K562 (cell line): ENCODE data around the gene SLC17A9. TPM values are rescaled to one million over a fixed set of nuclear protein-coding genes. Genes with fewer than 3 reads are reported as not detected.

Experiments used
- ADNP ChIP-seq: fragments of 200-800 bp; sonication (Bioruptor generic); IDR thresholded peaks from 2 replicates; pipeline ENCODE4 v1.6.1; 2016; ENCODE audit warnings: missing genetic modification characterization, missing compliant biosample characterization
- CEBPG ChIP-seq, 3 experiments: fragments of 200-800 bp in 1 of 3; sonication (Bioruptor generic) in 1 of 3; sonication (generic) in 1 of 3; formaldehyde crosslinking in 1 of 3; IDR thresholded peaks in 2 of 3; conservative IDR thresholded peaks in 1 of 3; 2 replicates each; pipeline versions ENCODE4 v1.6.1 to v1.8.0; 2016 to 2022; ENCODE audit warnings: missing compliant biosample characterization in 2 of 3, missing genetic modification characterization in 2 of 3, mild to moderate bottlenecking in 1 of 3, missing genetic modification reagents in 1 of 3
- CHD1 ChIP-seq: fragments of 200-600 bp; sonication (generic); IDR thresholded peaks from one replicate; pipeline ENCODE4 v1.6.1; 2012; ENCODE audit warnings: mild to moderate bottlenecking, moderate library complexity, low read length, inconsistent platforms
- CHD7 ChIP-seq: fragments of 200-600 bp; sonication (generic); IDR thresholded peaks from one replicate; pipeline ENCODE4 v1.6.1; 2012; ENCODE audit warnings: mild to moderate bottlenecking, low read depth, low read length, inconsistent platforms
- FOXA1 ChIP-seq: fragments of 450-650 bp; IDR thresholded peaks from 2 replicates; pipeline ENCODE4 v1.6.1; 2016; ENCODE audit warnings: mild to moderate bottlenecking, borderline replicate concordance
- HDAC3 ChIP-seq: fragments of 450-650 bp; IDR thresholded peaks from 2 replicates; pipeline ENCODE4 v1.6.1; 2018; ENCODE audit warnings: borderline replicate concordance, mild to moderate bottlenecking, moderate library complexity; ENCODE audit not compliant: partially characterized antibody
- HNRNPUL1 ChIP-seq: fragments of 200-400 bp; formaldehyde crosslinking; IDR thresholded peaks from 2 replicates; pipeline ENCODE4 v1.6.1; 2017; ENCODE audit warnings: low read length
- MED1 ChIP-seq: sonication (generic); formaldehyde crosslinking; IDR thresholded peaks from 2 replicates; pipeline ENCODE4 v1.8.1; 2023; ENCODE audit warnings: missing genetic modification reagents, borderline replicate concordance
- MTA3 ChIP-seq: fragments of 450-650 bp; formaldehyde crosslinking; IDR thresholded peaks from 2 replicates; pipeline ENCODE4 v1.6.1; 2017; ENCODE audit warnings: mild to moderate bottlenecking, borderline replicate concordance
- NBN ChIP-seq: fragments of 450-650 bp; IDR thresholded peaks from 2 replicates; pipeline ENCODE4 v1.6.1; 2016; ENCODE audit warnings: low read depth, mild to moderate bottlenecking
- NFIX ChIP-seq: fragments of 250-450 bp; sonication (Bioruptor Pico); IDR thresholded peaks from 2 replicates; pipeline ENCODE4 v1.4.0; 2020; ENCODE audit warnings: low read depth, mild to moderate bottlenecking, moderate library complexity
- RFX7 ChIP-seq: fragments of 250-450 bp; sonication (Bioruptor Pico); IDR thresholded peaks from 2 replicates; pipeline ENCODE4 v1.5.1; 2021; ENCODE audit warnings: mild to moderate bottlenecking
- TAF9B ChIP-seq: fragments of 450-650 bp; IDR thresholded peaks from 2 replicates; pipeline ENCODE4 v1.6.1; 2018; ENCODE audit warnings: mild to moderate bottlenecking; ENCODE audit not compliant: partially characterized antibody
- YBX1 ChIP-seq: fragments of 450-650 bp; IDR thresholded peaks from 2 replicates; pipeline ENCODE4 v1.7.1; 2016; ENCODE audit warnings: mild to moderate bottlenecking
- ZNF174 ChIP-seq: fragments of 250-450 bp; sonication (Bioruptor Pico); IDR thresholded peaks from 2 replicates; pipeline ENCODE4 v1.4.0; 2020; ENCODE audit warnings: mild to moderate bottlenecking
- polyA plus RNA-seq, 8 experiments: library from polyadenylated mRNA; depleted of rRNA in 4 of 8; stranded (reverse) in 5 of 8; unstranded in 3 of 8; fragments of >200 nt; fragmentation: Nextera tagmentation in 2 of 8; fragmentation: Illumina TruSeq in 1 of 8; extraction: Ambion mirVana in 2 of 8; extraction: Trizol in 1 of 8; gene quantifications; 2 replicates each; pipeline versions ENCODE4 v1.2.1 to v1.2.3, GENCODE V29; 2011 to 2014; ENCODE audit warnings: inconsistent platforms in 1 of 8, missing spikeins in 1 of 8
- total RNA-seq, 7 experiments: library from RNA; depleted of rRNA in 6 of 7; stranded (reverse); fragments of >200 nt in 6 of 7; fragmentation: Illumina TruSeq in 2 of 7; extraction: Trizol in 2 of 7; gene quantifications; 2 replicates each; pipeline versions ENCODE4 v1.2.1 to v1.2.3, GENCODE V29; 2011 to 2021; ENCODE audit warnings: low replicate concordance in 1 of 7
- TF ChIP-seq, protein P1 (sequence below): fragments of 250-450 bp; sonication (Bioruptor Pico); IDR thresholded peaks from 2 replicates; pipeline ENCODE4 v1.6.1; 2021; ENCODE audit warnings: mild to moderate bottlenecking

Gene SLC17A9
- total and polyA plus RNA-seq, 9 of the 15 experiments (the other 6 are each of a cell fraction or from before 2014, with no cell fraction given): 0.04 to 0.31 TPM; not detected in 7

DNA sequence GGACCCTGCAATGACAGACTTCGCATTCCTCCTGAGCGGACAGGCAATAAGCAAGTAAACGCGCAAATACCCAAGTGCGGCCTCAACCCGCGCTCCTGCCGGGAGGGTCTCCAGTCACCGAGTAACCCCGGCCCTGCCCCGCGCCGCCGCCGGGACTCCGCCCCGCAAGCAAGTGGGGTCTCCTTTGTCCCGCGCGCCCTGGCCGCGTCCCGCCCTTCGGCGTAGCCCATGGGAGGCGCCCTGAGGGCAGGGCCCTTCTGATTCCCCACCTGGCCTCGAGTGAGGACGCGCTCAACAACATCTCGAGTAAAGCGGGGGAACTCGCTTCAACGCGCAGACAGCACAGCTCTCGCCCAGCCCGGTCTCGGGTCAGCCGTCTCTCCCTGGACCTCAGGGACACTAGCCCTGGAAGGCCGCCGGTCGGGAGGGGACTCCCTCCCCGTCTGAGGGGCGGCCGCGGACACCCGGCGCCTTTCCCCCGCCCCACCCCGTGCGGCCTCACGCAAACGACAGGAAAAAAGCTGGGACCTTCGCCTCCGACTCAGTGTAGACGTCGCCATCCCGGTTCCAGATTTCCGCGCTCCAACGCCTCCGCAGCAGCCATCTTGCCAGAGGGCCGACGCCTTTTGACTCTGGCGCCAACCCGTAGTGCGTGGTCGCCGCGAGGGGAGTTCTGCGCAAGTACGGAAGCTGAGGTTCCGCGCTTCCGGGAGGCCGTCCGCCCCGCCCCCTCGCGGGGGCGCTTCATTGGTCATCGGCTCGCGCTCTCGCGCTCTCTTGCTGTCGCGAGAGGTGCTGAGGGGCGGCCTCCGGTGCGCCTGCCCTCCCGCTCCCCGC lies 15.0 kb upstream of the SLC17A9 start (continued):
- TF ChIP-seq MED1 (CRISPR knock-in tag) (no peak), ADNP (tag) (no peak), NBN (peak; percentile 59; the same call in 1 of the 2 replicates), TAF9B (peak; percentile 83), YBX1 (no peak), CEBPG (CRISPR knock-in tag; IDR thresholded peaks at IDR 0.05) (no peak), CEBPG (tag; conservative IDR thresholded peaks at IDR 0.05 in 1 of 2, IDR thresholded peaks at IDR 0.05 in 1 of 2) (no peak), RFX7 (no peak), CHD7 (no peak), NFIX (no peak), ZNF174 (no peak), HNRNPUL1 (no peak), CHD1 (peak; percentile 61), FOXA1 (no peak), HDAC3 (no peak), MTA3 (peak; percentile 98)
- TF ChIP-seq, protein P1, sequence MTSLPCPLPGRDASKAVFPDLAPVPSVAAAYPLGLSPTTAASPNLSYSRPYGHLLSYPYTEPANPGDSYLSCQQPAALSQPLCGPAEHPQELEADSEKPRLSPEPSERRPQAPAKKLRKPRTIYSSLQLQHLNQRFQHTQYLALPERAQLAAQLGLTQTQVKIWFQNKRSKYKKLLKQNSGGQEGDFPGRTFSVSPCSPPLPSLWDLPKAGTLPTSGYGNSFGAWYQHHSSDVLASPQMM: no peak
